Urothelium cell line (cell line): Measurements from ENCODE around the gene SMG1.
A peak's percentile ranks its signal among the peaks of the same experiment; 100 is the strongest.
"Not testable (repeated sequence)": the region's sequence is repeated elsewhere in the genome, so short reads cannot be mapped to it uniquely, and the experiment has no call there.

Experiments used
- DNase-seq: peaks from one replicate; pipeline ENCODE4 v3.0.0; 2011; ENCODE audit warnings: low spot score, mixed read lengths
- FAIRE-seq: peaks from 2 replicates; lab custom pipeline; 2011; peaks lifted over from hg19 to GRCh38; lab: Jason Lieb, UNC

Gene SMG1

GRCh38 chr16:18936727-18937340 is 10.6 kb upstream of the SMG1 start:
- DNase-seq: no peak
- no peak for FAIRE-seq

GRCh38 chr16:18933501-18933900 is 7.3 kb upstream of the SMG1 start:
- DNase-seq (no peak), FAIRE-seq (no peak)

- DNase-seq (no peak), FAIRE-seq (no peak)
Observed at GRCh38 chr16:18932243-18932987, 6.2 kb upstream of the SMG1 start.

GRCh38 chr16:18931756-18932155 is 5.5 kb upstream of the SMG1 start:
- DNase-seq (no peak), FAIRE-seq (no peak)

GRCh38 chr16:18930095-18930494 is 3.9 kb upstream of the SMG1 start:
- not testable (repeated sequence) for DNase-seq, FAIRE-seq

- not testable (repeated sequence) for DNase-seq
Observed at GRCh38 chr16:18928073-18928472, 1.9 kb upstream of the SMG1 start.

GRCh38 chr16:18925215-18925985 is 808 bp downstream of the SMG1 start:
- peak; percentile 16 for DNase-seq
- not testable (repeated sequence) for FAIRE-seq

More at GRCh38 chr16:18928073-18928472, 1.9 kb upstream of the SMG1 start:
- not testable (repeated sequence) for FAIRE-seq

- not testable (repeated sequence) for FAIRE-seq, DNase-seq
Observed at GRCh38 chr16:18923935-18924334, 2.3 kb downstream of the SMG1 start.

GRCh38 chr16:18923124-18923523 is 3.1 kb downstream of the SMG1 start:
- not testable (repeated sequence) for DNase-seq, FAIRE-seq

- FAIRE-seq, DNase-seq: not testable (repeated sequence)
Observed at GRCh38 chr16:18909585-18909984, 16.6 kb downstream of the SMG1 start.

- not testable (repeated sequence) for DNase-seq, FAIRE-seq
Observed at GRCh38 chr16:18908716-18909115, 17.5 kb downstream of the SMG1 start.

GRCh38 chr16:18902778-18903177 is 23.4 kb downstream of the SMG1 start:
- not testable (repeated sequence) for FAIRE-seq, DNase-seq

GRCh38 chr16:18902044-18902443 is 24.2 kb downstream of the SMG1 start:
- FAIRE-seq, DNase-seq: not testable (repeated sequence)

GRCh38 chr16:18901194-18901593 is 25.0 kb downstream of the SMG1 start:
- not testable (repeated sequence) for DNase-seq, FAIRE-seq

GRCh38 chr16:18884456-18884855 is 41.8 kb downstream of the SMG1 start:
- not testable (repeated sequence) for FAIRE-seq, DNase-seq

- FAIRE-seq, DNase-seq: not testable (repeated sequence)
Observed at GRCh38 chr16:18877734-18878133, 48.5 kb downstream of the SMG1 start.

GRCh38 chr16:18877259-18877658 is 48.9 kb downstream of the SMG1 start:
- not testable (repeated sequence) for FAIRE-seq, DNase-seq

- not testable (repeated sequence) for DNase-seq, FAIRE-seq
Observed at GRCh38 chr16:18876301-18876700, 49.9 kb downstream of the SMG1 start.

- FAIRE-seq, DNase-seq: not testable (repeated sequence)
Observed at GRCh38 chr16:18869043-18869771, 57.0 kb downstream of the SMG1 start.

GRCh38 chr16:18866277-18866823 is 59.9 kb downstream of the SMG1 start:
- not testable (repeated sequence) for FAIRE-seq, DNase-seq
